SK-N-SH (cell line): ENCODE results near the gene ATP7B. TPM values are rescaled to one million over a fixed set of nuclear protein-coding genes. Genes with fewer than 3 reads are reported as not detected.
"Not testable (repeated sequence)": the region's sequence is repeated elsewhere in the genome, so short reads cannot be mapped to it uniquely, and the experiment has no call there.

Experiments
- CTCF ChIA-PET: fragments of 300-600, 350-600 bp; formaldehyde crosslinking; extraction: SDS; loops from one replicate; lab custom pipeline; 2021; lab: Yijun Ruan, JAX
- POLR2A ChIA-PET: fragments of 350-600 bp; sonication (Branson Sonifier 250); formaldehyde crosslinking; extraction: SDS; loops from one replicate; lab custom pipeline; 2020; ENCODE audit warnings: antibody characterized with exemption, inconsistent platforms; lab: Yijun Ruan, JAX
- DNase-seq: peaks from one replicate; pipeline ENCODE4 v3.0.0; 2012
- H2AFZ ChIP-seq: fragments of 200-600 bp; sonication (generic); 2 replicates; pipeline ENCODE4 v1.8.1; 2016; ENCODE audit warnings: antibody characterized with exemption, mild to moderate bottlenecking, low read depth
- H3F3A ChIP-seq: fragments of 200-600 bp; sonication (generic); replicated peaks from 2 replicates; pipeline ENCODE3; 2016; ENCODE audit warnings: antibody characterized with exemption, mild to moderate bottlenecking; ENCODE audit not compliant: insufficient read depth
- H3K27ac ChIP-seq, 2 experiments: fragments of 200-500 bp in 1 of 2; fragments of 200-600 bp in 1 of 2; sonication (Bioruptor generic) in 1 of 2; sonication (generic), shearing (Covaris generic) in 1 of 2; 2 replicates each; pipeline versions ENCODE4 v1.5.1 to v1.6.1; 2014 to 2016; ENCODE audit warnings: low read depth in 2 of 2, inconsistent platforms in 1 of 2, low read length in 1 of 2, mild to moderate bottlenecking in 1 of 2, mixed read lengths in 1 of 2
- H3K27me3 ChIP-seq: fragments of 200-600 bp; sonication (generic), shearing (Covaris generic); 2 replicates; pipeline ENCODE4 v1.6.1; 2016; ENCODE audit warnings: mixed run types; ENCODE audit not compliant: insufficient read depth
- H3K36me3 ChIP-seq, 2 experiments: fragments of 200-500 bp in 1 of 2; fragments of 200-600 bp in 1 of 2; sonication (Bioruptor generic) in 1 of 2; sonication (generic) in 1 of 2; replicated peaks in 1 of 2; 2 replicates each; pipeline versions ENCODE3 to v1.5.1; 2014 to 2016; ENCODE audit warnings: low read length in 1 of 2, mild to moderate bottlenecking in 1 of 2; ENCODE audit not compliant: insufficient read depth in 2 of 2, control insufficient read depth in 1 of 2
- H3K4me1 ChIP-seq, 2 experiments: fragments of 200-500 bp in 1 of 2; fragments of 200-600 bp in 1 of 2; sonication (Bioruptor generic) in 1 of 2; sonication (generic), shearing (Covaris generic) in 1 of 2; 2 replicates each; pipeline versions ENCODE4 v1.5.1 to v1.6.1; 2014 to 2016; ENCODE audit warnings: low read depth in 1 of 2, low read length in 1 of 2, mixed run types in 1 of 2; ENCODE audit not compliant: insufficient read depth in 2 of 2, control insufficient read depth in 1 of 2
- H3K4me2 ChIP-seq: fragments of 200-600 bp; sonication (generic), shearing (Covaris generic); 2 replicates; pipeline ENCODE4 v1.6.1; 2017; ENCODE audit warnings: mixed run types
- H3K4me3 ChIP-seq, 2 experiments: fragments of 200-500 bp in 1 of 2; fragments of 200-600 bp in 1 of 2; sonication (Bioruptor generic) in 1 of 2; sonication (generic), shearing (Covaris generic) in 1 of 2; 2 replicates each; pipeline versions ENCODE4 v1.5.1 to v1.8.1; 2014 to 2016; ENCODE audit warnings: low read depth in 2 of 2, inconsistent platforms in 1 of 2, low read length in 1 of 2, mild to moderate bottlenecking in 1 of 2, mixed read lengths in 1 of 2, moderate library complexity in 1 of 2
- H3K79me2 ChIP-seq: fragments of 200-600 bp; sonication (generic); 2 replicates; pipeline ENCODE4 v1.8.1; 2017; ENCODE audit warnings: mild to moderate bottlenecking; ENCODE audit not compliant: insufficient read depth
- H3K9ac ChIP-seq: fragments of 200-600 bp; sonication (generic); 2 replicates; pipeline ENCODE4 v1.6.1; 2017; ENCODE audit warnings: mixed run types
- H3K9me2 ChIP-seq: fragments of 200-600 bp; sonication (generic); 2 replicates; pipeline ENCODE4 v1.6.1; 2017; ENCODE audit warnings: mixed run types
- H3K9me3 ChIP-seq: fragments of 200-600 bp; sonication (generic); 2 replicates; pipeline ENCODE4 v1.6.1; 2017; ENCODE audit warnings: mixed run types, mild to moderate bottlenecking, moderate library complexity
- H4K20me1 ChIP-seq: fragments of 200-600 bp; sonication (generic); 2 replicates; pipeline ENCODE4 v1.6.1; 2017; ENCODE audit warnings: mild to moderate bottlenecking, mixed run types; ENCODE audit not compliant: insufficient read depth
- CTCF ChIP-seq: fragments of 200-600 bp; sonication (generic); IDR thresholded peaks from 2 replicates; pipeline ENCODE4 v1.6.1; 2017; ENCODE audit warnings: antibody characterized with exemption, mild to moderate bottlenecking, moderate library complexity
- EP300 ChIP-seq, 2 experiments: IDR thresholded peaks; 2 replicates each; pipeline versions ENCODE4 v1.4.0 to v1.6.1; 2012; ENCODE audit warnings: borderline replicate concordance in 1 of 2, low read depth in 1 of 2, low read length in 1 of 2
- FOSL2 ChIP-seq: IDR thresholded peaks from 2 replicates; pipeline ENCODE4 v1.4.0; 2012; ENCODE audit warnings: low read depth, mild to moderate bottlenecking, moderate library complexity, borderline replicate concordance
- FOXJ3 ChIP-seq: sonication (generic); formaldehyde crosslinking; IDR thresholded peaks from 2 replicates; pipeline ENCODE4 v1.5.1; 2020; ENCODE audit warnings: mild to moderate bottlenecking, missing genetic modification reagents
- GATA2 ChIP-seq: sonication (generic); formaldehyde crosslinking; IDR thresholded peaks from 2 replicates; pipeline ENCODE4 v1.5.0; 2020; ENCODE audit warnings: mild to moderate bottlenecking, missing genetic modification reagents
- MEF2A ChIP-seq: IDR thresholded peaks from 2 replicates; pipeline ENCODE4 v1.4.0; 2012; ENCODE audit warnings: low read depth, borderline replicate concordance
- NFIC ChIP-seq: IDR thresholded peaks from 2 replicates; pipeline ENCODE4 v1.4.0; 2012; ENCODE audit warnings: borderline replicate concordance
- POLR2AphosphoS5 ChIP-seq: IDR thresholded peaks from 2 replicates; pipeline ENCODE4 v1.6.1; 2012; ENCODE audit warnings: low read depth, low read length
- RCOR1 ChIP-seq: fragments of 150-350 bp; IDR thresholded peaks from 2 replicates; pipeline ENCODE4 v1.6.1; 2017; ENCODE audit warnings: antibody characterized with exemption, low read length
- RFX5 ChIP-seq: IDR thresholded peaks from 2 replicates; pipeline ENCODE4 v1.6.1; 2012; ENCODE audit warnings: mild to moderate bottlenecking, improper control_type of control experiment, low read length
- RXRA ChIP-seq: IDR thresholded peaks from 2 replicates; pipeline ENCODE4 v1.4.0; 2012; ENCODE audit warnings: low read depth, mild to moderate bottlenecking, borderline replicate concordance
- SIN3A ChIP-seq: IDR thresholded peaks from 2 replicates; pipeline ENCODE4 v1.6.1; 2012; ENCODE audit warnings: low read depth, mild to moderate bottlenecking, low read length, moderate library complexity, borderline replicate concordance
- SMC3 ChIP-seq: IDR thresholded peaks from 2 replicates; pipeline ENCODE4 v1.6.1; 2012; ENCODE audit warnings: low read depth, low read length, improper control_type of control experiment
- USF1 ChIP-seq: IDR thresholded peaks from 2 replicates; pipeline ENCODE4 v1.4.0; 2012; ENCODE audit warnings: low read depth, borderline replicate concordance
- YY1 ChIP-seq: IDR thresholded peaks from 2 replicates; pipeline ENCODE4 v1.4.0; 2012; ENCODE audit warnings: low read depth, mild to moderate bottlenecking
- WGBS: methylation state at CpG from one replicate; pipeline ENCODE4 v1.1.6; 2017; ENCODE audit warnings: low lambda C conversion rate; 5-methylcytosine and 5-hydroxymethylcytosine counted together
- polyA plus RNA-seq, 3 experiments: library from polyadenylated mRNA; depleted of rRNA; stranded (reverse); fragments of >200 nt; gene quantifications; 2 replicates each; pipeline ENCODE4 v1.2.3, GENCODE V29; 2012
- TF ChIP-seq, protein P1 (sequence below): IDR thresholded peaks from 2 replicates; pipeline ENCODE4 v1.4.0; 2012; ENCODE audit warnings: low read depth
- TF ChIP-seq, protein P2 (sequence below): IDR thresholded peaks from 2 replicates; pipeline ENCODE4; 2012
- TF ChIP-seq, protein P3 (sequence below): IDR thresholded peaks from 2 replicates; pipeline ENCODE4 v1.6.1; 2012; ENCODE audit warnings: mild to moderate bottlenecking, low read depth, low read length, moderate library complexity
- TF ChIP-seq, protein P4 (sequence below): fragments of 150-350 bp; IDR thresholded peaks from 2 replicates; pipeline ENCODE4 v1.6.1; 2017; ENCODE audit warnings: antibody characterized with exemption, low read length, low read depth, borderline replicate concordance

ATP7B gene
- polyA plus RNA-seq, 1 of the 3 experiments (the other 2 are of a cell fraction): 4.4 TPM

GRCh38 chr13:52033039-52033438 lies 21.8 kb upstream of the ATP7B start:
- WGBS: 91% methylated on average over 2 of the region's 2 CpGs
- Histone ChIP-seq H3K36me3 (peaks cover 11 to 13% of the 10 kb centered on the region in 2 experiments), H3K79me2 (no peaks in the 10 kb centered on the region; the same call in 1 of the 2 replicates), H3K27me3 (no peaks in the 10 kb centered on the region), H3K4me2 (no peak overlapping the region), H4K20me1 (no peaks in the 10 kb centered on the region), H3K4me1 (no peaks in the 10 kb centered on the region), H3K9me2 (no peaks in the 10 kb centered on the region), H2AFZ (no peak overlapping the region), H3K4me3 (no peak overlapping the region), H3K9me3 (no peaks in the 10 kb centered on the region), H3F3A (no peaks in the 10 kb centered on the region), H3K9ac (no peak overlapping the region), H3K27ac (no peak overlapping the region)
- CTCF ChIA-PET: interaction anchor here (1.4 kb wide), 1 partner anchor 52 kb away, joined by 3 read pairs; no protein-coding TSS in a partner anchor
- POLR2A ChIA-PET: no interaction called here
- no peak for DNase-seq
- no peak for TF ChIP-seq EP300 (IDR thresholded peaks at IDR 0.05; ENCODE audit: borderline replicate concordance in 1 of 2, low read depth in 1 of 2, low read length in 1 of 2)
- TF ChIP-seq CTCF: no peak
- no peak for TF ChIP-seq SMC3
- no peak for TF ChIP-seq YY1
- TF ChIP-seq SIN3A: no peak
- TF ChIP-seq RXRA: no peak
- TF ChIP-seq RCOR1: no peak
- TF ChIP-seq, protein P1, sequence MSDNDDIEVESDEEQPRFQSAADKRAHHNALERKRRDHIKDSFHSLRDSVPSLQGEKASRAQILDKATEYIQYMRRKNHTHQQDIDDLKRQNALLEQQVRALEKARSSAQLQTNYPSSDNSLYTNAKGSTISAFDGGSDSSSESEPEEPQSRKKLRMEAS: no peak
- TF ChIP-seq, protein P2, sequence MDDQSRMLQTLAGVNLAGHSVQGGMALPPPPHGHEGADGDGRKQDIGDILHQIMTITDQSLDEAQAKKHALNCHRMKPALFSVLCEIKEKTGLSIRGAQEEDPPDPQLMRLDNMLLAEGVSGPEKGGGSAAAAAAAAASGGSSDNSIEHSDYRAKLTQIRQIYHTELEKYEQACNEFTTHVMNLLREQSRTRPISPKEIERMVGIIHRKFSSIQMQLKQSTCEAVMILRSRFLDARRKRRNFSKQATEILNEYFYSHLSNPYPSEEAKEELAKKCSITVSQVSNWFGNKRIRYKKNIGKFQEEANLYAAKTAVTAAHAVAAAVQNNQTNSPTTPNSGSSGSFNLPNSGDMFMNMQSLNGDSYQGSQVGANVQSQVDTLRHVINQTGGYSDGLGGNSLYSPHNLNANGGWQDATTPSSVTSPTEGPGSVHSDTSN: no peak
- TF ChIP-seq MEF2A: no peak
- TF ChIP-seq POLR2AphosphoS5: no peak
- no peak for TF ChIP-seq GATA2
- no peak for TF ChIP-seq RFX5
- TF ChIP-seq, protein P3, sequence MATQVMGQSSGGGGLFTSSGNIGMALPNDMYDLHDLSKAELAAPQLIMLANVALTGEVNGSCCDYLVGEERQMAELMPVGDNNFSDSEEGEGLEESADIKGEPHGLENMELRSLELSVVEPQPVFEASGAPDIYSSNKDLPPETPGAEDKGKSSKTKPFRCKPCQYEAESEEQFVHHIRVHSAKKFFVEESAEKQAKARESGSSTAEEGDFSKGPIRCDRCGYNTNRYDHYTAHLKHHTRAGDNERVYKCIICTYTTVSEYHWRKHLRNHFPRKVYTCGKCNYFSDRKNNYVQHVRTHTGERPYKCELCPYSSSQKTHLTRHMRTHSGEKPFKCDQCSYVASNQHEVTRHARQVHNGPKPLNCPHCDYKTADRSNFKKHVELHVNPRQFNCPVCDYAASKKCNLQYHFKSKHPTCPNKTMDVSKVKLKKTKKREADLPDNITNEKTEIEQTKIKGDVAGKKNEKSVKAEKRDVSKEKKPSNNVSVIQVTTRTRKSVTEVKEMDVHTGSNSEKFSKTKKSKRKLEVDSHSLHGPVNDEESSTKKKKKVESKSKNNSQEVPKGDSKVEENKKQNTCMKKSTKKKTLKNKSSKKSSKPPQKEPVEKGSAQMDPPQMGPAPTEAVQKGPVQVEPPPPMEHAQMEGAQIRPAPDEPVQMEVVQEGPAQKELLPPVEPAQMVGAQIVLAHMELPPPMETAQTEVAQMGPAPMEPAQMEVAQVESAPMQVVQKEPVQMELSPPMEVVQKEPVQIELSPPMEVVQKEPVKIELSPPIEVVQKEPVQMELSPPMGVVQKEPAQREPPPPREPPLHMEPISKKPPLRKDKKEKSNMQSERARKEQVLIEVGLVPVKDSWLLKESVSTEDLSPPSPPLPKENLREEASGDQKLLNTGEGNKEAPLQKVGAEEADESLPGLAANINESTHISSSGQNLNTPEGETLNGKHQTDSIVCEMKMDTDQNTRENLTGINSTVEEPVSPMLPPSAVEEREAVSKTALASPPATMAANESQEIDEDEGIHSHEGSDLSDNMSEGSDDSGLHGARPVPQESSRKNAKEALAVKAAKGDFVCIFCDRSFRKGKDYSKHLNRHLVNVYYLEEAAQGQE: no peak
- no peak for TF ChIP-seq FOSL2
- TF ChIP-seq NFIC: no peak
- TF ChIP-seq FOXJ3 (CRISPR knock-in tag): no peak
- TF ChIP-seq USF1: no peak
- TF ChIP-seq, protein P4, sequence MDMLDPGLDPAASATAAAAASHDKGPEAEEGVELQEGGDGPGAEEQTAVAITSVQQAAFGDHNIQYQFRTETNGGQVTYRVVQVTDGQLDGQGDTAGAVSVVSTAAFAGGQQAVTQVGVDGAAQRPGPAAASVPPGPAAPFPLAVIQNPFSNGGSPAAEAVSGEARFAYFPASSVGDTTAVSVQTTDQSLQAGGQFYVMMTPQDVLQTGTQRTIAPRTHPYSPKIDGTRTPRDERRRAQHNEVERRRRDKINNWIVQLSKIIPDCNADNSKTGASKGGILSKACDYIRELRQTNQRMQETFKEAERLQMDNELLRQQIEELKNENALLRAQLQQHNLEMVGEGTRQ: no peak

GRCh38 chr13:52030401-52030800 lies 19.2 kb upstream of the ATP7B start:
- DNase-seq, H3K9ac ChIP-seq, H3K27ac ChIP-seq, H3K9me3 ChIP-seq, H3K4me2 ChIP-seq, H4K20me1 ChIP-seq, H3K27me3 ChIP-seq, H3F3A ChIP-seq, H3K9me2 ChIP-seq, H3K4me1 ChIP-seq, POLR2A ChIA-PET, H2AFZ ChIP-seq, H3K4me3 ChIP-seq: not testable (repeated sequence)
- CTCF ChIA-PET: interaction anchor here (0.9 kb wide), 1 partner anchor 135 kb away, joined by 3 read pairs; no protein-coding TSS in a partner anchor
- WGBS: 99% methylated on average over 6 of the region's 6 CpGs
- Histone ChIP-seq H3K36me3 (peaks cover 22 to 32% of the 10 kb centered on the region in 2 experiments), H3K79me2 (peaks cover 13% of the 10 kb centered on the region)
